ENCODE data around the gene HBM. TPM values are rescaled to one million over a fixed set of nuclear protein-coding genes. Genes with fewer than 3 reads are reported as not detected.
A peak's percentile ranks its signal among the peaks of the same experiment; 100 is the strongest.
"Not testable (repeated sequence)": the region's sequence is repeated elsewhere in the genome, so short reads cannot be mapped to it uniquely, and the experiment has no call there.

The HBM gene
- polyA plus RNA-seq, 1 donor, result 1.8 TPM

DNA sequence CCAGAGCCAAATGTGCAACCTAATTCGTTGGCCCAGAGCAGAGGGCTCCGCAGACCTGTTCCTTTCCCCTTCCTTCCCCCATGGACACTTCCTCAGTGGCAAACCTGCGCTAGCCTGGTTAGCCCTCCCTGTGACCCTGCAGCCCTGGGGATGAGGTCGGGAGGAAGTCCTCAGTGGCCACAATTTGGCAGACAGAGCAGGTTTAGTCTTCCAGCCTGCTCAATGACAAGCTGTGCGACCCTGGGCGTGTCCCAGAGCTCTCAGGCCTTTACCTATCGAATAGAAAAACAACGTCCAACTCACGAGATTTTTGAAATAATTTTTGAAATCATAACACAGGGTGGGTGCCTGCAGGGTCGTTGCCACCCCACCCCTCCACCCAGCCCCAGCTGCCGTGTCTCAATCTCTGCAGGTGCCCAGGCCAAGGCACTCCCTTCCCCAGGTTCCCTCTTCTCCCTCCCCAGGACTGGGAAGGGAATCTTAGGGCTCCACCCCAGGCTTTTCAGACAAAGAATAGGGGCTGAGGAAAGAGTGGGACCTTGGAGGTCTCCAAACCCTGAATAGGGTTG, 1.4 kb downstream of the HBM start:
- no peak for DNase-seq

DNA sequence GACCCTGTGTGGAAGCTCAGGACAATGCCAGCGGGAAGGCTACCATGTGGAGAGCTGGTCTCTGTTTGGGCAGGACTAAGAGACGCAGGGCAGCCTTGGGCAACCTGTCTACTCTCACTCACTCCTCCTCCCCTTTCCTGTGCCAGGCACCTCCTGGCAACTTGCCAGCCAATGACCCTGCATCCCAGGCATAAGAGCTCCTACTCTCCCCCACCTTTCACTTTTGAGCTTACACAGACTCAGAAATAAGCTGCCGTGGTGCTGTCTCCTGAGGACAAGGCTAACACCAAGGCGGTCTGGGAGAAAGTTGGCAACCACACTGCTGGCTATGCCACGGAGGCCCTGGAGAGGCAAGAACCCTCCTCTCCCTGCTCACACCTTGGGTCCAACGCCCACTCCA, 2.6 kb downstream of the HBM start:
- no peak for DNase-seq

DNA sequence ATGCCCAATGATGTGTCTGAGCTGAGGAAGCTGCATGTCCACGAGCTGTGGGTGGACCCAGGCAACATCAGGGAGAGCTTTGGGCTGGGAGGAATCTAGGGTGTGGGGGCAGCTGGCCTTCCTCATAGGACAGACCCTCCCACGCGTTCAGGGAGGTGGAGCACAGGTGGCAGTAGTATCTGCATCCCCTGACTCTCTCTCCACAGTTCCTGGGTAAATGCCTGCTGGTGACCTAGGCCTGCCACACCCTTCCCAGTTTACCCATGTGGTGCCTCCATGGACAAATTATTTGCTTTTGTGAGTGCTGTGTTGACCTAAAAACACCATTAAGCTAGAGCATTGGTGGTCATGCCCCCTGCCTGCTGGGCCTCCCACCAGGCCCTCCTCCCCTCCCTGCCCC, 3.2 kb downstream of the HBM start:
- DNase-seq, result no peak

DNA sequence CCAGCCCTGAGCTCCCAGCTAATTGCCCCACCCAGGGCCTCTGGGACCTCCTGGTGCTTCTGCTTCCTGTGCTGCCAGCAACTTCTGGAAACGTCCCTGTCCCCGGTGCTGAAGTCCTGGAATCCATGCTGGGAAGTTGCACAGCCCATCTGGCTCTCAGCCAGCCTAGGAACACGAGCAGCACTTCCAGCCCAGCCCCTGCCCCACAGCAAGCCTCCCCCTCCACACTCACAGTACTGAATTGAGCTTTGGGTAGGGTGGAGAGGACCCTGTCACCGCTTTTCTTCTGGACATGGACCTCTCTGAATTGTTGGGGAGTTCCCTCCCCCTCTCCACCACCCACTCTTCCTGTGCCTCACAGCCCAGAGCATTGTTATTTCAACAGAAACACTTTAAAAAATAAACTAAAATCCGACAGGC, 4.3 kb downstream of the HBM start:
- not testable (repeated sequence) for DNase-seq

DNA sequence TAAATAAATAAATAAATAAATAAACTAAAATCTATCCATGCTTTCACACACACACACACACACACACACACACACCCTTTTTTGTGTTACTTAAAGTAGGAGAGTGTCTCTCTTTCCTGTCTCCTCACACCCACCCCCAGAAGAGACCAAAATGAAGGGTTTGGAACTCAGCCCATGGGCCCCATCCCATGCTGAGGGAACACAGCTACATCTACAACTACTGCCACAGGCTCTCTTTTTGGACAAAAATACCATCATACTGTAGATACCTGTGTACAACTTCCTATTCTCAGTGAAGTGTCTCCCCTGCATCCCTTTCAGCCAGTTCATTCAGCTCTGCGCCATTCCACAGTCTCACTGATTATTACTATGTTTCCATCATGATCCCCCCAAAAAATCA, 5.0 kb downstream of the HBM start:
- no peak for DNase-seq

DNA sequence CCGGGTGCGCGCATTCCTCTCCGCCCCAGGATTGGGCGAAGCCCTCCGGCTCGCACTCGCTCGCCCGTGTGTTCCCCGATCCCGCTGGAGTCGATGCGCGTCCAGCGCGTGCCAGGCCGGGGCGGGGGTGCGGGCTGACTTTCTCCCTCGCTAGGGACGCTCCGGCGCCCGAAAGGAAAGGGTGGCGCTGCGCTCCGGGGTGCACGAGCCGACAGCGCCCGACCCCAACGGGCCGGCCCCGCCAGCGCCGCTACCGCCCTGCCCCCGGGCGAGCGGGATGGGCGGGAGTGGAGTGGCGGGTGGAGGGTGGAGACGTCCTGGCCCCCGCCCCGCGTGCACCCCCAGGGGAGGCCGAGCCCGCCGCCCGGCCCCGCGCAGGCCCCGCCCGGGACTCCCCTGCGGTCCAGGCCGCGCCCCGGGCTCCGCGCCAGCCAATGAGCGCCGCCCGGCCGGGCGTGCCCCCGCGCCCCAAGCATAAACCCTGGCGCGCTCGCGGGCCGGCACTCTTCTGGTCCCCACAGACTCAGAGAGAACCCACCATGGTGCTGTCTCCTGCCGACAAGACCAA, 6.7 kb downstream of the HBM start, which contains the start of gene HBA2:
Gene HBA2 (plus strand): TSS at position 503 of the 568 bp plus-strand sequence. CDS start 37 bp downstream, at position 540.
- not testable (repeated sequence) for DNase-seq

DNA sequence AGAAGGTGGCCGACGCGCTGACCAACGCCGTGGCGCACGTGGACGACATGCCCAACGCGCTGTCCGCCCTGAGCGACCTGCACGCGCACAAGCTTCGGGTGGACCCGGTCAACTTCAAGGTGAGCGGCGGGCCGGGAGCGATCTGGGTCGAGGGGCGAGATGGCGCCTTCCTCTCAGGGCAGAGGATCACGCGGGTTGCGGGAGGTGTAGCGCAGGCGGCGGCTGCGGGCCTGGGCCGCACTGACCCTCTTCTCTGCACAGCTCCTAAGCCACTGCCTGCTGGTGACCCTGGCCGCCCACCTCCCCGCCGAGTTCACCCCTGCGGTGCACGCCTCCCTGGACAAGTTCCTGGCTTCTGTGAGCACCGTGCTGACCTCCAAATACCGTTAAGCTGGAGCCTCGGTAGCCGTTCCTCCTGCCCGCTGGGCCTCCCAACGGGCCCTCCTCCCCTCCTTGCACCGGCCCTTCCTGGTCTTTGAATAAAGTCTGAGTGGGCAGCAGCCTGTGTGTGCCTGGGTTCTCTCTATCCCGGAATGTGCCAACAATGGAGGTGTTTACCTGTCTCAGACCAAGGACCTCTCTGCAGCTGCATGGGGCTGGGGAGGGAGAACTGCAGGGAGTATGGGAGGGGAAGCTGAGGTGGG, 7.6 kb downstream of the HBM start:
- not testable (repeated sequence) for DNase-seq

DNA sequence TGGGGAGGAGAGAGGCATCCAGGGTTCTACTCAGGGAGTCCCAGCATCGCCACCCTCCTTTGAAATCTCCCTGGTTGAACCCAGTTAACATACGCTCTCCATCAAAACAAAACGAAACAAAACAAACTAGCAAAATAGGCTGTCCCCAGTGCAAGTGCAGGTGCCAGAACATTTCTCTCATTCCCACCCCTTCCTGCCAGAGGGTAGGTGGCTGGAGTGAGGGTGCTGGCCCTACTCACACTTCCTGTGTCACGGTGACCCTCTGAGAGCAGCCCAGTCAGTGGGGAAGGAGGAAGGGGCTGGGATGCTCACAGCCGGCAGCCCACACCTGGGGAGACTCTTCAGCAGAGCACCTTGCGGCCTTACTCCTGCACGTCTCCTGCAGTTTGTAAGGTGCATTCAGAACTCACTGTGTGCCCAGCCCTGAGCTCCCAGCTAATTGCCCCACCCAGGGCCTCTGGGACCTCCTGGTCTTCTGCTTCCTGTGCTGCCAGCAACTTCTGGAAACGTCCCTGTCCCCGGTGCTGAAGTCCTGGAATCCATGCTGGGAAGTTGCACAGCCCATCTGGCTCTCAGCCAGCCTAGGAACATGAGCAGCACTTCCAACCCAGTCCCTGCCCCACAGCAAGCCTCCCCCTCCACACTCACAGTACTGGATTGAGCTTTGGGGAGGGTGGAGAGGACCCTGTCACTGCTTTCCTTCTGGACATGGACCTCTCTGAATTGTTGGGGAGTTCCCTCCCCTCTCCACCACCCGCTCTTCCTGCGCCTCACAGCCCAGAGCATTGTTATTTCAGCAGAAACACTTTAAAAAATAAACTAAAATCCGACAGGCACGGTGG, 8.4 kb downstream of the HBM start:
- not testable (repeated sequence) for DNase-seq

DNA sequence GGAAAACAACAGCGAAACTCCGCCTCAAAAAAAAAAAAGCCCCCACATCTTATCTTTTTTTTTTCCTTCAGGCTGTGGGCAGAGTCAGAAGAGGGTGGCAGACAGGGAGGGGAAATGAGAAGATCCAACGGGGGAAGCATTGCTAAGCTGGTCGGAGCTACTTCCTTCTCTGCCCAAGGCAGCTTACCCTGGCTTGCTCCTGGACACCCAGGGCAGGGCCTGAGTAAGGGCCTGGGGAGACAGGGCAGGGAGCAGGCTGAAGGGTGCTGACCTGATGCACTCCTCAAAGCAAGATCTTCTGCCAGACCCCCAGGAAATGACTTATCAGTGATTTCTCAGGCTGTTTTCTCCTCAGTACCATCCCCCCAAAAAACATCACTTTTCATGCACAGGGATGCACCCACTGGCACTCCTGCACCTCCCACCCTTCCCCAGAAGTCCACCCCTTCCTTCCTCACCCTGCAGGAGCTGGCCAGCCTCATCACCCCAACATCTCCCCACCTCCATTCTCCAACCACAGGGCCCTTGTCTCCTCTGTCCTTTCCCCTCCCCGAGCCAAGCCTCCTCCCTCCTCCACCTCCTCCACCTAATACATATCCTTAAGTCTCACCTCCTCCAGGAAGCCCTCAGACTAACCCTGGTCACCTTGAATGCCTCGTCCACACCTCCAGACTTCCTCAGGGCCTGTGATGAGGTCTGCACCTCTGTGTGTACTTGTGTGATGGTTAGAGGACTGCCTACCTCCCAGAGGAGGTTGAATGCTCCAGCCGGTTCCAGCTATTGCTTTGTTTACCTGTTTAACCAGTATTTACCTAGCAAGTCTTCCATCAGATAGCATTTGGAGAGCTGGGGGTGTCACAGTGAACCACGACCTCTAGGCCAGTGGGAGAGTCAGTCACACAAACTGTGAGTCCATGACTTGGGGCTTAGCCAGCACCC, 9.5 kb downstream of the HBM start:
- no peak for DNase-seq

DNA sequence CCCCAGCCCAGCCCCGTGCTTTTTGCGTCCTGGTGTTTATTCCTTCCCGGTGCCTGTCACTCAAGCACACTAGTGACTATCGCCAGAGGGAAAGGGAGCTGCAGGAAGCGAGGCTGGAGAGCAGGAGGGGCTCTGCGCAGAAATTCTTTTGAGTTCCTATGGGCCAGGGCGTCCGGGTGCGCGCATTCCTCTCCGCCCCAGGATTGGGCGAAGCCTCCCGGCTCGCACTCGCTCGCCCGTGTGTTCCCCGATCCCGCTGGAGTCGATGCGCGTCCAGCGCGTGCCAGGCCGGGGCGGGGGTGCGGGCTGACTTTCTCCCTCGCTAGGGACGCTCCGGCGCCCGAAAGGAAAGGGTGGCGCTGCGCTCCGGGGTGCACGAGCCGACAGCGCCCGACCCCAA, 10.2 kb downstream of the HBM start:
- DNase-seq, result not testable (repeated sequence)

DNA sequence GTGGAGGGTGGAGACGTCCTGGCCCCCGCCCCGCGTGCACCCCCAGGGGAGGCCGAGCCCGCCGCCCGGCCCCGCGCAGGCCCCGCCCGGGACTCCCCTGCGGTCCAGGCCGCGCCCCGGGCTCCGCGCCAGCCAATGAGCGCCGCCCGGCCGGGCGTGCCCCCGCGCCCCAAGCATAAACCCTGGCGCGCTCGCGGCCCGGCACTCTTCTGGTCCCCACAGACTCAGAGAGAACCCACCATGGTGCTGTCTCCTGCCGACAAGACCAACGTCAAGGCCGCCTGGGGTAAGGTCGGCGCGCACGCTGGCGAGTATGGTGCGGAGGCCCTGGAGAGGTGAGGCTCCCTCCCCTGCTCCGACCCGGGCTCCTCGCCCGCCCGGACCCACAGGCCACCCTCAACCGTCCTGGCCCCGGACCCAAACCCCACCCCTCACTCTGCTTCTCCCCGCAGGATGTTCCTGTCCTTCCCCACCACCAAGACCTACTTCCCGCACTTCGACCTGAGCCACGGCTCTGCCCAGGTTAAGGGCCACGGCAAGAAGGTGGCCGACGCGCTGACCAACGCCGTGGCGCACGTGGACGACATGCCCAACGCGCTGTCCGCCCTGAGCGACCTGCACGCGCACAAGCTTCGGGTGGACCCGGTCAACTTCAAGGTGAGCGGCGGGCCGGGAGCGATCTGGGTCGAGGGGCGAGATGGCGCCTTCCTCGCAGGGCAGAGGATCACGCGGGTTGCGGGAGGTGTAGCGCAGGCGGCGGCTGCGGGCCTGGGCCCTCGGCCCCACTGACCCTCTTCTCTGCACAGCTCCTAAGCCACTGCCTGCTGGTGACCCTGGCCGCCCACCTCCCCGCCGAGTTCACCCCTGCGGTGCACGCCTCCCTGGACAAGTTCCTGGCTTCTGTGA, 11.0 kb downstream of the HBM start, which contains the start of gene HBA1:
Gene HBA1 (plus strand): TSS at position 204 of the 906 bp plus-strand sequence. CDS start 37 bp downstream, at position 241.
- not testable (repeated sequence) for DNase-seq

DNA sequence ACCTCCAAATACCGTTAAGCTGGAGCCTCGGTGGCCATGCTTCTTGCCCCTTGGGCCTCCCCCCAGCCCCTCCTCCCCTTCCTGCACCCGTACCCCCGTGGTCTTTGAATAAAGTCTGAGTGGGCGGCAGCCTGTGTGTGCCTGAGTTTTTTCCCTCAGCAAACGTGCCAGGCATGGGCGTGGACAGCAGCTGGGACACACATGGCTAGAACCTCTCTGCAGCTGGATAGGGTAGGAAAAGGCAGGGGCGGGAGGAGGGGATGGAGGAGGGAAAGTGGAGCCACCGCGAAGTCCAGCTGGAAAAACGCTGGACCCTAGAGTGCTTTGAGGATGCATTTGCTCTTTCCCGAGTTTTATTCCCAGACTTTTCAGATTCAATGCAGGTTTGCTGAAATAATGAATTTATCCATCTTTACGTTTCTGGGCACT, 11.6 kb downstream of the HBM start:
- no peak for DNase-seq

DNA sequence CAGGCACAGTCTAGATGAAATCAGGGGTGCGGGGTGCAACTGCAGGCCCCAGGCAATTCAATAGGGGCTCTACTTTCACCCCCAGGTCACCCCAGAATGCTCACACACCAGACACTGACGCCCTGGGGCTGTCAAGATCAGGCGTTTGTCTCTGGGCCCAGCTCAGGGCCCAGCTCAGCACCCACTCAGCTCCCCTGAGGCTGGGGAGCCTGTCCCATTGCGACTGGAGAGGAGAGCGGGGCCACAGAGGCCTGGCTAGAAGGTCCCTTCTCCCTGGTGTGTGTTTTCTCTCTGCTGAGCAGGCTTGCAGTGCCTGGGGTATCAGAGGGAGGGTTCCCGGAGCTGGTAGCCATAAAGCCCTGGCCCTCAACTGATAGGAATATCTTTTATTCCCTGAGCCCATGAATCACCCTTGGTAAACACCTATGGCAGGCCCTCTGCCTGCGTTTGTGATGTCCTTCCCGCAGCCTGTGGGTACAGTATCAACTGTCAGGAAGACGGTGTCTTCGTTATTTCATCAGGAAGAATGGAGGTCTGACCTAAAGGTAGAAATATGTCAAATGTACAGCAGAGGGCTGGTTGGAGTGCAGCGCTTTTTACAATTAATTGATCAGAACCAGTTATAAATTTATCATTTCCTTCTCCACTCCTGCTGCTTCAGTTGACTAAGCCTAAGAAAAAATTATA, 12.3 kb downstream of the HBM start:
- DNase-seq, result no peak

DNA sequence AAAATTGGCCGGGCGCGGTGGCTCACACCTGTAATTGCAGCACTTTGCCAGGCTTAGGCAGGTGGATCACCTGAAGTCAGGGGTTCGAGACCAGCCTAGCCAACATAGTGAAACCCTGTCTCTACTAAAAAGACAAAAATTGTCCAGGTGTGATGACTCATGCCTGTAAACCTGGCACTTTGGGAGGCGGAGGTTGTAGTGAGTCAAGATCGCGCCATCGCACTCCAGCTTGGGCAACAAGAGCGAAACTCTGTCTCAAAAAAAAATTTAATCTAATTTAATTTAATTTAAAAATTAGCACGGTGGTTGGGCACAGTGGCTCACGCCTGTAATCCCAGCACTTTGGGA, 12.9 kb downstream of the HBM start:
- no peak for DNase-seq

DNA sequence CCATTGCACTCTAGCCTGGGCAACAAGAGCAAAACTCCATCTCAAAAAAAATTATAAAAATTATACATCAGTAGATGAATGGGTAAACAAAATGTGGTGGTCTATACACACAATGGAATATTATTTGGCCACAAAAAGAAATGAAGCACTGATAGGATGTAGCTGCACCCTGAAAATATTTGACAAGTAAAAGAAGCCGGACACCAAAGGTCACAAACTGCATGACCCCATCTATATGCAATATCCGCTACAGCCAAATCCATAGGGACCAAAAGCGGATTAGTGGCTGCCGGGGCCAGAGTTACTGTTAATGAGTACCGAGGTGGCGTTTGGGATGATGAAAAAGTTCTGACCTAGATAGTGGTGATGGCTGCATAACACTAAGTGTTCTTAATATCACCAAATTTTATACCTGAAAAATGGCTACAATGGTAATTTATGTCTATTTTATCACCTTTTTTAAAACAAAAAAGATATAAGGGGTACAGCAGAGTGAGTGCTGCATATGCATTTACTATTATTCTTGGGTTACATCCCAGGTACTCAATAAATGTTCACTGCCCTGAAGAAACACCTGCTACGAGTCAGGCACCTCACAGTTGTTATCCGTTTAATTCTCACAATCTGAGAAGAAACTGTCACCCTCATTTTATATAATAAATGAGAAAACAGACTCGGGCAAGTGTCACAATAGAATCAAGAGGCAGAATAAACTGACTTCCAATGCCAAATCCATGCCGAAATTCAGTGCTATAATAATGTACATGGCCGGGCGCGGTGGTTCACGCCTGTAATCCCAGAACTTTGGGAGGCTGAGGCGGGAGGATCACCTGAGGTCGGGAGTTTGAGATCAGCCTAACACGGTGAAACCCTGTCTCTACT, 13.7 kb downstream of the HBM start:
- DNase-seq, result no peak

DNA sequence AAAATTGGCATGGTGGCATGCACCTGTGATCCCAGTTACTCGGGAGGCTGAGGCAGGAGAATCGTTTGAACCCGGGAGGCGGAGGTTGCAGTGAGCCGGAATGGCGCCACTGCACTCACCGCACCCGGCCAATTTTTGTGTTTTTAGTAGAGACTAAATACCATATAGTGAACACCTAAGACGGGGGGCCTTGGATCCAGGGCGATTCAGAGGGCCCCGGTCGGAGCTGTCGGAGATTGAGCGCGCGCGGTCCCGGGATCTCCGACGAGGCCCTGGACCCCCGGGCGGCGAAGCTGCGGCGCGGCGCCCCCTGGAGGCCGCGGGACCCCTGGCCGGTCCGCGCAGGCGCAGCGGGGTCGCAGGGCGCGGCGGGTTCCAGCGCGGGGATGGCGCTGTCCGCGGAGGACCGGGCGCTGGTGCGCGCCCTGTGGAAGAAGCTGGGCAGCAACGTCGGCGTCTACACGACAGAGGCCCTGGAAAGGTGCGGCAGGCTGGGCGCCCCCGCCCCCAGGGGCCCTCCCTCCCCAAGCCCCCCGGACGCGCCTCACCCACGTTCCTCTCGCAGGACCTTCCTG, 14.4 kb downstream of the HBM start, which contains the start of gene HBQ1:
Gene HBQ1 (plus strand): TSS at position 359 of the 575 bp plus-strand sequence. CDS start 28 bp downstream, at position 387.
- no peak for DNase-seq

DNA sequence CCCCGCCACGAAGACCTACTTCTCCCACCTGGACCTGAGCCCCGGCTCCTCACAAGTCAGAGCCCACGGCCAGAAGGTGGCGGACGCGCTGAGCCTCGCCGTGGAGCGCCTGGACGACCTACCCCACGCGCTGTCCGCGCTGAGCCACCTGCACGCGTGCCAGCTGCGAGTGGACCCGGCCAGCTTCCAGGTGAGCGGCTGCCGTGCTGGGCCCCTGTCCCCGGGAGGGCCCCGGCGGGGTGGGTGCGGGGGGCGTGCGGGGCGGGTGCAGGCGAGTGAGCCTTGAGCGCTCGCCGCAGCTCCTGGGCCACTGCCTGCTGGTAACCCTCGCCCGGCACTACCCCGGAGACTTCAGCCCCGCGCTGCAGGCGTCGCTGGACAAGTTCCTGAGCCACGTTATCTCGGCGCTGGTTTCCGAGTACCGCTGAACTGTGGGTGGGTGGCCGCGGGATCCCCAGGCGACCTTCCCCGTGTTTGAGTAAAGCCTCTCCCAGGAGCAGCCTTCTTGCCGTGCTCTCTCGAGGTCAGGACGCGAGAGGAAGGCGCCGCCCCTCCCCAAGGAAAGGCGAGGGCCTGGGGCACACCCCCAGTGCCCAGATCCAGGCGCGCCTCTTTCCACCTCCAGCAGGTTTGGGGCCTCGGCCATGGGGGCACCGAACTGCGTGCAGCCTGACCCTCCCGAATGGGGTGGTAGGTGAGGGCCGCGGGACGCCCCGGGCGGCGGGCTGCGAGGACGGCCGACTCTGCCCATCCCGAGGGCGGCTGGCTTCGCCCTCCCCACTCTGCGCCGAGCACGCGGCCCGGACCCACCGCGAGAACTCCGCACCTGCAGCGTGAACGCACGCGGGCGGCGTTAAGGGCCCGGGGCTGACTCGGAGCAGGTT, 15.1 kb downstream of the HBM start:
- peak; percentile 55 for DNase-seq
